Breast epithelium (tissue), 4 donors: ENCODE data around the gene FAM3B. TPM values are rescaled to one million over a fixed set of nuclear protein-coding genes. Genes with fewer than 3 reads are reported as not detected.
A peak's percentile ranks its signal among the peaks of the same experiment; 100 is the strongest.

ENCODE experiments used
- DNase-seq, 2 donors: peaks; one replicate each; pipeline ENCODE4 v3.0.0-alpha.2; 2019; ENCODE audit warnings: low spot score in 2 of 2
- H3K27ac ChIP-seq, 2 donors: fragments of 200-600 bp; sonication (generic) in 1 of 2; one replicate each; pipeline ENCODE4 v1.5.1; 2016 to 2019; ENCODE audit warnings: mild to moderate bottlenecking in 1 of 2
- H3K27me3 ChIP-seq, 2 donors: fragments of 200-600 bp; sonication (generic) in 1 of 2; one replicate each; pipeline versions ENCODE4 v1.5.1 to v1.6.0; 2017 to 2019; ENCODE audit warnings: control low read depth in 1 of 2, mild to moderate bottlenecking in 1 of 2
- H3K36me3 ChIP-seq: fragments of 200-600 bp; one replicate; pipeline ENCODE4 v1.5.1; 2019
- H3K4me1 ChIP-seq, 2 donors: fragments of 200-600 bp; sonication (generic); one replicate each; pipeline ENCODE4 v1.5.1; 2016 to 2019; ENCODE audit warnings: control low read depth in 1 of 2
- H3K4me3 ChIP-seq, 3 donors: fragments of 200-600 bp; sonication (generic); 1 replicate in 2 of 3; 2 replicates in 1 of 3; pipeline ENCODE4 v1.5.1; 2016 to 2019; ENCODE audit warnings: mild to moderate bottlenecking in 3 of 3, moderate library complexity in 2 of 3
- H3K9me3 ChIP-seq, 2 donors: fragments of 200-600 bp; sonication (generic) in 1 of 2; one replicate each; pipeline ENCODE4 v1.5.1; 2016 to 2019; ENCODE audit warnings: control low read depth in 1 of 2
- CTCF ChIP-seq, 3 donors: fragments of 450-650 bp; IDR thresholded peaks; one replicate each; pipeline ENCODE4 v1.5.1; 2016 to 2017; ENCODE audit warnings: antibody characterized with exemption in 3 of 3, mild to moderate bottlenecking in 3 of 3, moderate library complexity in 3 of 3
- POLR2A ChIP-seq: fragments of 450-650 bp; IDR thresholded peaks from one replicate; pipeline ENCODE4 v1.6.1; 2016; ENCODE audit warnings: antibody characterized with exemption, mild to moderate bottlenecking, moderate library complexity
- POLR2AphosphoS5 ChIP-seq, 3 donors: sonication (generic); formaldehyde crosslinking; IDR thresholded peaks; one replicate each; pipeline ENCODE4 v1.6.1; 2017; ENCODE audit warnings: antibody characterized with exemption in 3 of 3
- intact Hi-C: fragments of 100-400 bp; cut with DNase I; formaldehyde crosslinking; loops from one replicate; pipeline ENCODE4 v1.15.1; 2023; ENCODE audit warnings: low total_unique reads
- total RNA-seq, 3 donors: library from RNA; depleted of rRNA; stranded (reverse); fragments of >200 nt; gene quantifications; one replicate each; pipeline ENCODE4 v1.1.0, GENCODE V29; 2016

The FAM3B gene
- total RNA-seq, 3 donors from 2014 or later, result 1.6 to 13.6 (median 10.5) TPM

DNA sequence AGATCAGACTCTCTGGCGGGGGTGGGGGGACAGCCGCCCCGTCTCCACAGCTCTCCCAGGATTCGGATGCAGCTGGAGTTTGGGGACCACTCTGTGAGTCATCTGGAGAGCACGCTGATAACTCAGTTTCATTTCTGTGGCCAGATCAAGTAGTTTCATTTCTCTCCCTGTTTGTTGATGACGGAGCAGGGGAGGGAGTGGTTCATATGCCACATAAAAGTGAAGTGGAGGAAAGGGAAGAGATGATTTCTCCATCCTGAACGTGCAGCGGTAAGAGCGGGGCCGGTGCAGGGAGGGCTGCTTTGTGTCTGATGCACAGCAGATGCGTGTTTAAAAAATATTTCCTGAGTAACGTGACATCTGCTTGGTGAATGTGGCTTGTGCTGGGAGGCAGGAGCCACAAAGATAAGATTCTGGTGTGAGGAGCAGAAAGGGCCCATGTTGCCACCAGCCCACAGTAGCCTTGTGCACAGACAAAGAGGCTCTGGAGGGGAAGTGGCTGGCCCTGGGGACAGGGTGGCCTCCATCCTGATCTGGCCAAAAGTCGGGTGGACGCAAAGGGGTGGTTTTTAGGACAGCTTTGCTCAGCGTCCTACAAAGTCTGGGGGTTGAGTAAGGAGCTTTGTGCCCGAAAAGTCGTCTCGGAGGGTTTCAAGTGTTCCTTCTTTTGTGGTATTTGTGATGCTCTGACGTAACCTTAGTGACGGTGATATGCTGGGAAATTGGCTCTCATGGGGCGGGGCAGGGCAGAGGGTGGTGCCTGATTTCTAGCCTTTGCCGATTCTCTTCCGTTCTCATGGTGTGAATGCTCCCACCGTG lies 45.4 kb downstream of the FAM3B start, which contains the start of gene MX2:
Gene MX2, plus strand, starts transcription at position 242 of the 819 bp plus-strand sequence. CDS start 14,880 bp downstream, outside the sequence.
- intact Hi-C loops, result no loop called here
- Histone ChIP-seq H3K4me1 (peaks cover 0 to 6% of the 10 kb centered on the region in 2 donors), H3K9me3 (no peaks in the 10 kb centered on the region), H3K27me3 (no peaks in the 10 kb centered on the region), H3K4me3 (peak within 1 kb of the TSS; percentile 44 to 68 (median 46)), H3K27ac (peak within 1 kb of the TSS; percentile 84 to 97), H3K36me3 (no peaks in the 10 kb centered on the region)
- TF ChIP-seq CTCF (IDR thresholded peaks at IDR 0.05) (no peak), POLR2AphosphoS5 (IDR thresholded peaks at IDR 0.05) (peak in 2 of 3 donors; percentile 51 to 53), POLR2A (no peak)
- DNase-seq, result peak; percentile 54 to 57

DNA sequence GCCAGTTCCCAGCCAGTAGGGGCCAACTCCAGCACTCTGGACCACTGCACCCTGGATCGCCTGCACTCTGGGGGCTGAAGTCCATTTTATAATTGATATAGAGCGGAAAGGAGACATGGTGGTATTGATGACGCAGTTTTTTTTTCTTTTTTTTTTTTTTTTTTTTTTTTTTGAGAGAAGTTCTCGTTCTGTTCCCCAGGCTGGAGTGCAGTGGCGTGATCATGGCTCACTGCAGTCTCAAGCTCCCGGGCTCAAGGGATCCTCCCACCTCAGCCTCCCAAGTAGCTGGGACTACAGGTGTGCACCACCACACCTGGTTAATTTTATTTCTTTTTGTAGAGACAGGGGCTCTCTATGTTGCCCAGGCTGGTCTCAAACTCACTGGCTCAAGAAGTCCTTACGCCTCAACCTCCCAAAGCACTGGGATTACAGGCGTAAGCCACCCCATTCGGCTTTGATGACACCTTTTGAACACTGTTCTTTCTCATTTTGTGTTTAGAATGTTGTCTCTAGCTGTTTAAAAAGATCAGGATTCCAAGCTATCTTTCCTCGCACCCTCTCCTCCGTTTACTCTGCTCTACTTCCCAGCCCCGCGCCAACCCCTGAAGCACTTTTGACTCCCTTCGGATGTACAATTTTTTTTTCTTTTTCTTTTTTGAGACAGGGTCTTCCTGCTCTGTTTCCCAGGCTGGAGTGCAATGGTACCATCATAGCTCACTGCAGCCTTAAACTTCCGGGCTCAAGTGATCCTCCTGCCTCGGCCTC lies 46.2 kb downstream of the FAM3B start:
- no peak for TF ChIP-seq POLR2AphosphoS5 (IDR thresholded peaks at IDR 0.05)
- TF ChIP-seq POLR2A, result no peak
- no peak for TF ChIP-seq CTCF (IDR thresholded peaks at IDR 0.05)
- no peaks in the 10 kb centered on the region for H3K9me3 ChIP-seq
- peaks cover 0 to 6% of the 10 kb centered on the region in 2 donors for H3K4me1 ChIP-seq
- peak overlapping the region; percentile 84 to 97 for H3K27ac ChIP-seq
- H3K27me3 ChIP-seq, result no peaks in the 10 kb centered on the region
- intact Hi-C loops, result no loop called here
- no peaks in the 10 kb centered on the region for H3K36me3 ChIP-seq
- H3K4me3 ChIP-seq, result peak overlapping the region; percentile 44 to 68 (median 46)
- DNase-seq, result no peak

DNA sequence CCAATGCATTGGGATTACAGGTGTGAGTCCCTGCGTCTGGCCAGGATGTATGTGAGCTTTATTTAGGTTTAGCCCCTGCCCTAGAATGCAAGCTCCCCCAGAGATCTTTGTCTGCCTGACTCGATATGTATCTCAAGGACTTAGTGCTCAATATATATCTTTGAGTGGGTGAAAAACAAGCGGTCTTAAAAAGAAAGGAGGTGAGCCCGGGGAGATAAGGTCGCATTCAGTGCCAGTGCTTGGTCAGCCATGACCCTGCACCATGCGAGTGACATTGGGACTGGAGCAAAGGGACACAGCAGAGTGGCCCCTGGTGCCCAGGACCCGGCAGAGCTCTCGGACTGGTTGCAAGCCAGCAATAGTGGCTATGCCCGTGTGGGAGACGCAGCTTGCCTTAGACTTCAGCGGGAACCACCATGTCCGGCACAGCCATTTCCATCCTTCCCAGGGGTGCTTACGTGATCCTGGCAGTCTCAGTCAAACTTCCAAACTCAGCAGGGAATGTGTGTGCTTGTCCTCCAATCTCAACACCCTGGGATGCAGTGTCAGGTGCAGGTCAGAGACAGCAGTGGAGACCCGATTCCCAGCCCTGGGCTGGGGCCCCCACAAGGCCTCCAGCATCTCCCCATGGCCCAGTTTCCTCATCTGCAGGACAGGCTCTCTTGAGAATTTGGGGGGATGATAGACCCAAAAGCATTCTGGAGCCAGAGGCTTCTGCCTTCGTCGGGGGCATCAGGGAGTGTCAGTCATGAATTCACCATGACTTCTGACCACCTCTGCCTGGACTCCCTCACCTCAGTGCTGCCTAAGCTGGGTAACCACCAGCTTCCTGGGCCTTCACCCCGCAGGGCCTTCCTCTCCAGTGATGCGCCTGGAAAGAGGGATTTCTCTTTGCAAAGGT lies 47.0 kb downstream of the FAM3B start:
- Histone ChIP-seq H3K36me3 (no peaks in the 10 kb centered on the region), H3K9me3 (no peaks in the 10 kb centered on the region), H3K4me3 (peak overlapping the region in 1 of 3 donors; percentile 68), H3K27ac (peak overlapping the region; percentile 84 to 97), H3K4me1 (peaks cover 0 to 6% of the 10 kb centered on the region in 2 donors), H3K27me3 (no peaks in the 10 kb centered on the region)
- TF ChIP-seq POLR2AphosphoS5 (IDR thresholded peaks at IDR 0.05), result no peak
- no peak for TF ChIP-seq POLR2A
- no peak for TF ChIP-seq CTCF (IDR thresholded peaks at IDR 0.05)
- intact Hi-C loops, result no loop called here
- no peak for DNase-seq

DNA sequence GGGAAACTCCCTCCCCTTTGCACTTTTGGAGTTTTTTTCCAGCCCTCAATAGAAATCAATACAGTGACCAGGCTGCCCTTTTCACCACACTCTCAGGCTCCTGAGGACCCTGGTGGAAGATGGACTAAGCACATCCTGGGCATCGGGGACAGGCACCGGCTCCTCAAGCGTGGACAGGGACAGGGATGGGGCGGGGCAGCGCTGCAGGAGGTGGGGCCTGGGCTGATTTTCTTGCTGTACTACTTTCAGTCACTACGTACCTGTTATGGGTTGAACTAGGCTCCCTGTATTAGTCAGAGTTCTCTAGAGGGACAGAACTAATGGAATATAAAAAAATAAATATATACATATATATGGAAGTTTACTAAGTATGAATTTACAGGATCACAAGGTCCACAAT lies 47.7 kb downstream of the FAM3B start:
- Histone ChIP-seq H3K27ac (no peak overlapping the region), H3K36me3 (no peaks in the 10 kb centered on the region), H3K4me1 (peaks cover 0 to 6% of the 10 kb centered on the region in 2 donors), H3K4me3 (no peak overlapping the region), H3K9me3 (no peaks in the 10 kb centered on the region), H3K27me3 (no peaks in the 10 kb centered on the region)
- intact Hi-C loops, result no loop called here
- TF ChIP-seq POLR2A (no peak), CTCF (IDR thresholded peaks at IDR 0.05) (no peak)
- DNase-seq, result no peak
